GM18511 (cell line): Measurements from ENCODE around the gene ZBTB4.

Experiments used
- ATAC-seq: cut with Tn5 transposase; IDR thresholded peaks from one replicate; pipeline ENCODE4 v1.9.1; 2021; ENCODE audit warnings: mild to moderate bottlenecking, moderate library complexity; ENCODE audit not compliant: unreplicated experiment

ZBTB4 gene

GRCh38 chr17:7426896-7427489 lies 52.4 kb downstream of the ZBTB4 start:
- no peak for ATAC-seq

- ATAC-seq, result no peak
Observed at GRCh38 chr17:7426203-7426863, 53.1 kb downstream of the ZBTB4 start.

- no peak for ATAC-seq
Observed at GRCh38 chr17:7425756-7426155, 53.7 kb downstream of the ZBTB4 start.

- ATAC-seq, result no peak
Observed at GRCh38 chr17:7425316-7425715, 54.1 kb downstream of the ZBTB4 start, which contains the start of gene SPEM2. Gene SPEM2, plus strand, starts transcription at chr17:7425616. Its CDS starts 73 bp downstream, at chr17:7425689.

- ATAC-seq, result no peak
Observed at GRCh38 chr17:7423679-7424078, 55.8 kb downstream of the ZBTB4 start.

- ATAC-seq, result no peak
Observed at GRCh38 chr17:7421186-7421585, 58.2 kb downstream of the ZBTB4 start.

GRCh38 chr17:7419819-7420610 lies 59.4 kb downstream of the ZBTB4 start, which contains the start of gene SPEM1:
Gene SPEM1, plus strand, starts transcription at chr17:7420324. Its CDS starts 61 bp downstream, at chr17:7420385.
- ATAC-seq, result no peak

- ATAC-seq, result no peak
Observed at GRCh38 chr17:7418472-7419152, 60.8 kb downstream of the ZBTB4 start.

- ATAC-seq, result no peak
Observed at GRCh38 chr17:7417056-7417655, 62.3 kb downstream of the ZBTB4 start.

- ATAC-seq, result no peak
Observed at GRCh38 chr17:7416323-7416722, 63.1 kb downstream of the ZBTB4 start.

GRCh38 chr17:7415784-7416183 lies 63.6 kb downstream of the ZBTB4 start:
- no peak for ATAC-seq

GRCh38 chr17:7414837-7415236 lies 64.6 kb downstream of the ZBTB4 start:
- no peak for ATAC-seq

- no peak for ATAC-seq
Observed at GRCh38 chr17:7413346-7413985, 66.0 kb downstream of the ZBTB4 start.

- ATAC-seq, result no peak
Observed at GRCh38 chr17:7411427-7411750, 68.0 kb downstream of the ZBTB4 start.

- ATAC-seq, result no peak
Observed at GRCh38 chr17:7410634-7411426, 68.6 kb downstream of the ZBTB4 start.

- no peak for ATAC-seq
Observed at GRCh38 chr17:7409716-7410115, 69.7 kb downstream of the ZBTB4 start.
